Measurements from ENCODE around the gene SEZ6L. TPM values are rescaled to one million over a fixed set of nuclear protein-coding genes. Genes with fewer than 3 reads are reported as not detected.
A peak's percentile ranks its signal among the peaks of the same experiment; 100 is the strongest.
"Not testable (repeated sequence)": the region's sequence is repeated elsewhere in the genome, so short reads cannot be mapped to it uniquely, and the experiment has no call there.

The SEZ6L gene
- total RNA-seq, 1 experiment from 2014 or later = 0.83 TPM

- Histone ChIP-seq H3K27me3 (ENCODE audit: control insufficient read depth, insufficient read depth, low read length) (no peaks in the 10 kb centered on the region), H3K4me3 (ENCODE audit: insufficient read depth, low read depth, low read length) (no peak overlapping the region), H3K36me3 (replicated peaks; ENCODE audit: control insufficient read depth, insufficient read depth, low read length) (no peaks in the 10 kb centered on the region)
- DNase-seq = no peak
Measured at GRCh38 chr22:26401726-26402125, 232.5 kb downstream of the SEZ6L start.

GRCh38 chr22:26404851-26405421 is 235.7 kb downstream of the SEZ6L start:
- H3K36me3 ChIP-seq (replicated peaks; ENCODE audit: control insufficient read depth, insufficient read depth, low read length) = no peaks in the 10 kb centered on the region
- no peaks in the 10 kb centered on the region for H3K27me3 ChIP-seq (ENCODE audit: control insufficient read depth, insufficient read depth, low read length)
- no peak overlapping the region for H3K4me3 ChIP-seq (ENCODE audit: insufficient read depth, low read depth, low read length)
- no peak for DNase-seq

GRCh38 chr22:26406118-26406517 is 236.9 kb downstream of the SEZ6L start:
- Histone ChIP-seq H3K4me3 (ENCODE audit: insufficient read depth, low read depth, low read length) (no peak overlapping the region), H3K27me3 (ENCODE audit: control insufficient read depth, insufficient read depth, low read length) (no peaks in the 10 kb centered on the region), H3K36me3 (replicated peaks; ENCODE audit: control insufficient read depth, insufficient read depth, low read length) (no peaks in the 10 kb centered on the region)
- no peak for DNase-seq

- H3K4me3 ChIP-seq (ENCODE audit: insufficient read depth, low read depth, low read length); DNase-seq; H3K27me3 ChIP-seq (ENCODE audit: control insufficient read depth, insufficient read depth, low read length); H3K36me3 ChIP-seq (replicated peaks; ENCODE audit: control insufficient read depth, insufficient read depth, low read length): not testable (repeated sequence)
Measured at GRCh38 chr22:26408562-26409220, 239.4 kb downstream of the SEZ6L start.

GRCh38 chr22:26409719-26410335 is 240.6 kb downstream of the SEZ6L start:
- Histone ChIP-seq H3K4me3 (ENCODE audit: insufficient read depth, low read depth, low read length) (no peak overlapping the region), H3K27me3 (ENCODE audit: control insufficient read depth, insufficient read depth, low read length) (no peaks in the 10 kb centered on the region), H3K36me3 (replicated peaks; ENCODE audit: control insufficient read depth, insufficient read depth, low read length) (no peaks in the 10 kb centered on the region)
- DNase-seq = no peak

- DNase-seq = no peak
- Histone ChIP-seq H3K27me3 (ENCODE audit: control insufficient read depth, insufficient read depth, low read length) (no peaks in the 10 kb centered on the region), H3K4me3 (ENCODE audit: insufficient read depth, low read depth, low read length) (no peak overlapping the region), H3K36me3 (replicated peaks; ENCODE audit: control insufficient read depth, insufficient read depth, low read length) (no peaks in the 10 kb centered on the region)
Measured at GRCh38 chr22:26410386-26410785, 241.1 kb downstream of the SEZ6L start.

- Histone ChIP-seq H3K4me3 (ENCODE audit: insufficient read depth, low read depth, low read length) (no peak overlapping the region), H3K27me3 (ENCODE audit: control insufficient read depth, insufficient read depth, low read length) (no peaks in the 10 kb centered on the region), H3K36me3 (replicated peaks; ENCODE audit: control insufficient read depth, insufficient read depth, low read length) (no peaks in the 10 kb centered on the region)
- no peak for DNase-seq
Measured at GRCh38 chr22:26414347-26414746, 245.1 kb downstream of the SEZ6L start.

- H3K27me3 ChIP-seq (ENCODE audit: control insufficient read depth, insufficient read depth, low read length) = no peaks in the 10 kb centered on the region
- no peak for DNase-seq
- H3K36me3 ChIP-seq (replicated peaks; ENCODE audit: control insufficient read depth, insufficient read depth, low read length) = no peaks in the 10 kb centered on the region
- no peak overlapping the region for H3K4me3 ChIP-seq (ENCODE audit: insufficient read depth, low read depth, low read length)
Measured at GRCh38 chr22:26416256-26416655, 247.0 kb downstream of the SEZ6L start.

GRCh38 chr22:26416670-26417276 is 247.5 kb downstream of the SEZ6L start:
- Histone ChIP-seq H3K4me3 (ENCODE audit: insufficient read depth, low read depth, low read length) (no peak overlapping the region), H3K36me3 (replicated peaks; ENCODE audit: control insufficient read depth, insufficient read depth, low read length) (no peaks in the 10 kb centered on the region), H3K27me3 (ENCODE audit: control insufficient read depth, insufficient read depth, low read length) (no peaks in the 10 kb centered on the region)
- DNase-seq = peak; percentile 58

GRCh38 chr22:26417406-26417805 is 248.1 kb downstream of the SEZ6L start:
- DNase-seq = no peak
- Histone ChIP-seq H3K4me3 (ENCODE audit: insufficient read depth, low read depth, low read length) (no peak overlapping the region), H3K27me3 (ENCODE audit: control insufficient read depth, insufficient read depth, low read length) (no peaks in the 10 kb centered on the region), H3K36me3 (replicated peaks; ENCODE audit: control insufficient read depth, insufficient read depth, low read length) (no peaks in the 10 kb centered on the region)

- DNase-seq = no peak
- H3K27me3 ChIP-seq (ENCODE audit: control insufficient read depth, insufficient read depth, low read length) = no peaks in the 10 kb centered on the region
- H3K36me3 ChIP-seq (replicated peaks; ENCODE audit: control insufficient read depth, insufficient read depth, low read length) = no peaks in the 10 kb centered on the region
- no peak overlapping the region for H3K4me3 ChIP-seq (ENCODE audit: insufficient read depth, low read depth, low read length)
Measured at GRCh38 chr22:26418620-26419019, 249.4 kb downstream of the SEZ6L start.

- H3K4me3 ChIP-seq (ENCODE audit: insufficient read depth, low read depth, low read length) = no peak overlapping the region
- peaks cover 9% of the 10 kb centered on the region; the same call in 1 of the 2 replicates for H3K27me3 ChIP-seq (ENCODE audit: control insufficient read depth, insufficient read depth, low read length)
- H3K36me3 ChIP-seq (replicated peaks; ENCODE audit: control insufficient read depth, insufficient read depth, low read length) = no peaks in the 10 kb centered on the region
- no peak for DNase-seq
Measured at GRCh38 chr22:26426924-26427323, 257.7 kb downstream of the SEZ6L start.

- peaks cover 9% of the 10 kb centered on the region; the same call in 1 of the 2 replicates for H3K27me3 ChIP-seq (ENCODE audit: control insufficient read depth, insufficient read depth, low read length)
- DNase-seq = peak; percentile 98
Measured at GRCh38 chr22:26428515-26429457, 259.5 kb downstream of the SEZ6L start, which contains the start of gene ASPHD2. Gene ASPHD2, plus strand, starts transcription at chr22:26429260. Its CDS starts 4,356 bp downstream, at chr22:26433616.

More at GRCh38 chr22:26428515-26429457, 259.5 kb downstream of the SEZ6L start, which contains the start of gene ASPHD2:
- H3K36me3 ChIP-seq (replicated peaks; ENCODE audit: control insufficient read depth, insufficient read depth, low read length) = no peaks in the 10 kb centered on the region
- peak within 1 kb of the TSS; percentile 78 for H3K4me3 ChIP-seq (ENCODE audit: insufficient read depth, low read depth, low read length)

All from H7 (cell line).